ENCODE results near the gene E4F1.

DNA sequence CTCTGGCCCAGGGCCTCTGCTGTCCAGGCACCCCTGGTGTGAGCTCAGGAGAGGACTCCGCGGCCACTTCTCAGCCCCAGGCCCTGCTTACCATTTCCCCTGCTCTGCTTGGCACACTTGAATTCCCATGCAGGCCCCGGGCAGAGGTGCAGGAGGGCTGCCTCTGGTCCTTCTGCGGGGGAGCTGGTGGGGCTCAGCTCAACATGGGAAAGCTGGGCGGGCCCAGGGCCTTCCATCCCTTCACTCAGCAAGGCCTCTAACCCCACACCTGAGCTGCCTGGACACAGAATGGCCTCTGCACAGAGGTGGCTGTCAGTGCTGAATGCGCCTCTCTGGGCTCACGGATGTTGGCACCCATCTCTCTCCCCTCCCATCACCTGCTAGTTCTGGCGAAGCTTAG, 57.1 kb downstream of the E4F1 start:
- no peak for TF ChIP-seq POLR2A (IDR thresholded peaks at IDR 0.05)
- TF ChIP-seq, protein P1, sequence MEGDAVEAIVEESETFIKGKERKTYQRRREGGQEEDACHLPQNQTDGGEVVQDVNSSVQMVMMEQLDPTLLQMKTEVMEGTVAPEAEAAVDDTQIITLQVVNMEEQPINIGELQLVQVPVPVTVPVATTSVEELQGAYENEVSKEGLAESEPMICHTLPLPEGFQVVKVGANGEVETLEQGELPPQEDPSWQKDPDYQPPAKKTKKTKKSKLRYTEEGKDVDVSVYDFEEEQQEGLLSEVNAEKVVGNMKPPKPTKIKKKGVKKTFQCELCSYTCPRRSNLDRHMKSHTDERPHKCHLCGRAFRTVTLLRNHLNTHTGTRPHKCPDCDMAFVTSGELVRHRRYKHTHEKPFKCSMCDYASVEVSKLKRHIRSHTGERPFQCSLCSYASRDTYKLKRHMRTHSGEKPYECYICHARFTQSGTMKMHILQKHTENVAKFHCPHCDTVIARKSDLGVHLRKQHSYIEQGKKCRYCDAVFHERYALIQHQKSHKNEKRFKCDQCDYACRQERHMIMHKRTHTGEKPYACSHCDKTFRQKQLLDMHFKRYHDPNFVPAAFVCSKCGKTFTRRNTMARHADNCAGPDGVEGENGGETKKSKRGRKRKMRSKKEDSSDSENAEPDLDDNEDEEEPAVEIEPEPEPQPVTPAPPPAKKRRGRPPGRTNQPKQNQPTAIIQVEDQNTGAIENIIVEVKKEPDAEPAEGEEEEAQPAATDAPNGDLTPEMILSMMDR (IDR thresholded peaks at IDR 0.05): no peak

All from tibial nerve (tissue), 3 donors.